ENCODE results near the gene ATXN1. TPM values are rescaled to one million over a fixed set of nuclear protein-coding genes. Genes with fewer than 3 reads are reported as not detected.

The ATXN1 gene
- total RNA-seq, 1 donor from 2014 or later: 71.2 TPM

DNA sequence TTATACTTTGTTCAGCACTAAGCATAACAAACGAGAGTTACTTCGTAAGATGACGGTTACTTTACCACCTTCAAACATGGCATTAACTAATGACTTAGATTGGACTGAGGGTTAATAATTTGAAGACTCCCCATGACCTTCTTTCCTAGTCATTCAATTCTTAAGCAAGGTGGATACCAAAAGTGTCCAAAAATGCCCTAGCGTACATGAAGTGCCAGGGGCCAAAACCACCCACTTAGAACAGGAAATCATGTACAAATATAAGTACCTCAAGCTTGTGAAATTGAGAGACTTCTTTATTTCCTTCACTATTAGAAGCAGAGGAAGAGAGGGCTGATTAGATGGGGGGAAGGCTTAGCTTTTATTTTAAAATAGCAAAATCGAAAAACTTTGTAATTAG lies 166.4 kb downstream of the ATXN1 start:
- Histone ChIP-seq H3K36me3 (no peaks in the 10 kb centered on the region), H3K27me3 (no peaks in the 10 kb centered on the region), H3K9me3 (no peaks in the 10 kb centered on the region), H3K27ac (no peak overlapping the region), H3K4me3 (no peak overlapping the region), H3K4me1 (no peaks in the 10 kb centered on the region)
- TF ChIP-seq, protein P1, sequence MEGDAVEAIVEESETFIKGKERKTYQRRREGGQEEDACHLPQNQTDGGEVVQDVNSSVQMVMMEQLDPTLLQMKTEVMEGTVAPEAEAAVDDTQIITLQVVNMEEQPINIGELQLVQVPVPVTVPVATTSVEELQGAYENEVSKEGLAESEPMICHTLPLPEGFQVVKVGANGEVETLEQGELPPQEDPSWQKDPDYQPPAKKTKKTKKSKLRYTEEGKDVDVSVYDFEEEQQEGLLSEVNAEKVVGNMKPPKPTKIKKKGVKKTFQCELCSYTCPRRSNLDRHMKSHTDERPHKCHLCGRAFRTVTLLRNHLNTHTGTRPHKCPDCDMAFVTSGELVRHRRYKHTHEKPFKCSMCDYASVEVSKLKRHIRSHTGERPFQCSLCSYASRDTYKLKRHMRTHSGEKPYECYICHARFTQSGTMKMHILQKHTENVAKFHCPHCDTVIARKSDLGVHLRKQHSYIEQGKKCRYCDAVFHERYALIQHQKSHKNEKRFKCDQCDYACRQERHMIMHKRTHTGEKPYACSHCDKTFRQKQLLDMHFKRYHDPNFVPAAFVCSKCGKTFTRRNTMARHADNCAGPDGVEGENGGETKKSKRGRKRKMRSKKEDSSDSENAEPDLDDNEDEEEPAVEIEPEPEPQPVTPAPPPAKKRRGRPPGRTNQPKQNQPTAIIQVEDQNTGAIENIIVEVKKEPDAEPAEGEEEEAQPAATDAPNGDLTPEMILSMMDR (IDR thresholded peaks at IDR 0.05): no peak
- ATAC-seq (peak; percentile 61), DNase-seq (no peak)
- intact Hi-C loops (cut with DNase I): no loop called here

DNA sequence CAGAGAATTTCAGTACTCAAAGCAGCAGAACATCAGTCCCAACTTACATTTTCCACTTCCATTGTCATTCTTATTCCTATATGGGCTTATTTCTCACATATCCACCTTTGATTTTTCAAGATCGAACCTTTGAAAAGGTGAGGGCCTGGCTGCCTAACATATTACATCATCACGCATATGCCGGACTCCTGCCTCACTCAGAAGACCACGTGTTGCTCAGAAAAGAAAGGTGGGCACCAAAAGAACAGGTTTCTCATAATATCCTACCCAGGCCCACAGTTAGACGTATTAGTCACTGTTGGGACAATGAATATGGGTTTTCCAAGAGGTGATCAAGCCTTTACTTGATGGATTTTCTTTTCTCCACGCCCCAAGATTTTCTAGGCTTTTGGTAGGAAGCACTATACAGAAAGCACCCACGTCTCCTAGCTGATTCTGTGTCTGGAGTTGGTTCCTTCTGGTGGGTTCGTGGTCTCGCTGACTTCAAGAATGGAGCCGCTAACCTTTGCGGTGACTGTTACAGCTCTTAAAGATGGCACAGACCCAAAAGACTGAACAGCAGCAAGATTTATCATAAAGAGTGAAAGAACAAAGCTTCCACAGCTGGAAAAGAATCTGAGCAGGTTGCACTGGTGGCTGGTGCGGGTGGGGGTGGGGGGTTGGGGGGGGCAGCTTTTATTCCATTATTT lies 168.9 kb downstream of the ATXN1 start:
- H3K27ac ChIP-seq: no peak overlapping the region
- intact Hi-C loops (cut with DNase I): no loop called here
- ATAC-seq (no peak), DNase-seq (no peak)
- TF ChIP-seq, protein P1 (IDR thresholded peaks at IDR 0.05): no peak
- H3K9me3 ChIP-seq: no peaks in the 10 kb centered on the region
- H3K36me3 ChIP-seq: no peaks in the 10 kb centered on the region
- no peaks in the 10 kb centered on the region for H3K4me1 ChIP-seq
- no peak overlapping the region for H3K4me3 ChIP-seq
- no peaks in the 10 kb centered on the region for H3K27me3 ChIP-seq

DNA sequence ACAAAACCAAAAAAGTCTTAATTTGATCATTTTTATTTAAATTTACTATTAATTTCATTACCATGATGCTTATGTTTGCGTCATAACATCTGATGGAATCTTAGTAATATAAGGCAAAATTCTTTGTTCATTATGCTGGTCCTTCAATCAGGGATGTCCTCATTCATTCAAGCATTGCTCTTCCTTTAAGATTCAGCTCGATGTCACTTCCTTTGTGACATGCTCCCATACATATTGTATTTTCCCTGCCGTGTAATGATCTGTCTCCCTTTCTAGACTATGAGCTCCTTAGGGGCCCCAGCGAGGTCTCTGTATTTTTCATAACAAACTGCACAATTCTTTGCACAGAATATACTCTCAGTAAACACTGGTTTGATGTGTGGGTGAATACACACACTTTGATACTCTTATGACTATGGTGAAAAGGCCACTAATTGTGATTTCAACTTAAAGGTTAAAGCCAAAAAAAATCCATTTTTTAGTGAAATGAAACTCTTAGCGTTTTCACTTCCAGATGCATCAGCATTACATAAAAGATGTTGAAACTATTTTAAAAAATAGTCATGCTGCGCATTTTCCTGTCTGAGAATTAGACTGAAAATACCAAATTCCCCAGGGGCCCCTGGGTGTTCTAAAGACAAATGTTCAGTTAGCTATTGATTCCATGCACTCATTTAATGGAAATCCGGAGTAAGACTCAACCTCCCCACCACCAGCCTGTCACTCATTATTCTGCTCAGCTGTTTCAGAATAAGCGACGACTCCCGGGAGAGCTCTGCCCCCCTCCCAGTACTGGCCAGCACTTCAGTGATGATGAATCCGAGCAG lies 169.7 kb downstream of the ATXN1 start:
- ATAC-seq (no peak), DNase-seq (no peak)
- no peaks in the 10 kb centered on the region for H3K27me3 ChIP-seq
- H3K4me1 ChIP-seq: no peaks in the 10 kb centered on the region
- no peaks in the 10 kb centered on the region for H3K36me3 ChIP-seq
- no peak overlapping the region for H3K4me3 ChIP-seq
- TF ChIP-seq, protein P1 (IDR thresholded peaks at IDR 0.05): no peak
- no peak overlapping the region for H3K27ac ChIP-seq
- H3K9me3 ChIP-seq: no peaks in the 10 kb centered on the region
- intact Hi-C loops (cut with DNase I): no loop called here

DNA sequence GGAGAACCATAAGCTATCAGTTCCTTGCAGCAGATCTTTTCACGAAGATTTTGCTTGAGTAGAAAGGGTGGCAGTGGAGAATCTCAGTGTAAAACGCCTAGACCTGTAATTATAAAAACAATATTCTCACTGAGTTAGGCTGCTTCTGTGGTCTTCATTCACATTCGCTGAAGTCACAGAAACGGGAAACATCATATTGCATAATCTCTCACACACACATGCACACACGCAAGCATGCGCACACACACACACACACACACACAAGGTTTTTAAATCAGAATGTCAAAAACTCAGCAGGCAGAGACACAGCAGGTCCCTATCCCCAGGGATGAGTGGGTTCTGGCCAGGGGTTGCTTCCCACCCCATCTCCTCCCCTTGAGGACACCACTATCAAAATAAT lies 175.5 kb downstream of the ATXN1 start:
- H3K4me1 ChIP-seq: no peaks in the 10 kb centered on the region
- H3K9me3 ChIP-seq: no peaks in the 10 kb centered on the region
- H3K4me3 ChIP-seq: peak overlapping the region; percentile 37
- ATAC-seq: peak; percentile 72
- TF ChIP-seq, protein P1 (IDR thresholded peaks at IDR 0.05): no peak
- intact Hi-C loops (cut with DNase I): no loop called here
- H3K27ac ChIP-seq: no peak overlapping the region
- no peak for DNase-seq
- H3K36me3 ChIP-seq: peaks cover 32% of the 10 kb centered on the region
- no peaks in the 10 kb centered on the region for H3K27me3 ChIP-seq

DNA sequence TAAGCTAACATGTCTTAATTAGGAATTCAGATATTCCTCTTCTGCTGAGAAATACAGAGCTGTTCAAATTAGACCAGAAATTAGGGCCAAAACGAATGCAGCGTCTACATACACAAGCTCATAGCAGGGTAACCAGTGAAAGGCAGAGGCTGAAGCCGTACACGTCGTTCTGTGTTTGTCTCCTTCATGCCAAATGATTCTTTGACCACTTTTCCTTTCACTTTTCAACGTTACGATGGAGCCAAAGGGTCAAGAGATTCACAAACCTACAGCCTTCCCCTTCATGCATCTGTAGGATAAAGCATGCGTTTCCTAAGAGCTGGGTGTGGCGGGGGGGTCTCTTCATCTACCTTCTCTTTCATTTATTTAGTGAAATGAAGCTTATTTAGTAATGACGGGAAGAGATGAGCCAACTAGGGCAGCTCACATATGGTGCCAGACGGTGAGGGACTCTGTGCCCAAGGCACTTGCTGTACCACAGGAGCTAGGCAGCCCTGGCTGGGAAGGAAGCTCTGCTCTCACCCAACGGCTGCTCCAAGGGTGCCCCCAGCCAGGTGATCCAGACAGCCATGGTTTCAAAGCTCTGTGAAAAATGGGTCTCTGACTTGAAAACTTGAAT lies 178.0 kb downstream of the ATXN1 start:
- H3K4me1 ChIP-seq: no peaks in the 10 kb centered on the region
- no peak for DNase-seq
- no peak overlapping the region for H3K4me3 ChIP-seq
- no peak overlapping the region for H3K27ac ChIP-seq
- intact Hi-C loops (cut with DNase I): no loop called here
- TF ChIP-seq, protein P1 (IDR thresholded peaks at IDR 0.05): no peak
- H3K9me3 ChIP-seq: no peaks in the 10 kb centered on the region
- no peak for ATAC-seq
- H3K36me3 ChIP-seq: peaks cover 32% of the 10 kb centered on the region
- no peaks in the 10 kb centered on the region for H3K27me3 ChIP-seq

All from upper lobe of right lung (tissue), 1 donor.